GM19468 (cell line): ENCODE measurements around the gene INTS14.

Source experiments
- ATAC-seq: cut with Tn5 transposase; IDR thresholded peaks from one replicate; pipeline ENCODE4 v1.9.1; 2021; ENCODE audit warnings: mild to moderate bottlenecking, moderate library complexity, moderate number of reproducible peaks; ENCODE audit not compliant: unreplicated experiment; ENCODE audit errors: extremely low read depth

The INTS14 gene

DNA sequence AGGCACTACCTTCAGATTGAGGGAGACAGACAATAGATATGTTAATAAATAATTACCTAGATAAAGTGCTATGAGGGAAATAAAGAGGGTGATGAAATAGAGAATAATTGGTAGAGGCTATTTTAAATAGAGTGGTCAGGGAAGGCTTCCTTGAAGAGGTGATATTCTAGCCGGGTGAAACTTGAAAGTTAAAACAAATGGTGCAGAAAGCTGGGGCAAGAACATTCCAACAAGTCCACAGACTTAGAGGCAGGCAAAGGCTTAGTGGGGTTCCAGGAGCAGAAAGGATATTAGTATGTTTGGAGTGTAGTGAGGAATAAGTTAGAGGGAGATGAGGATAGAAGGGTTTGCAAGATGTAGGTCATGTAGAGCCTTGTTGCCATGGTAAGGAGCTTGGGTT, 70.6 kb downstream of the INTS14 start:
- no peak for ATAC-seq

DNA sequence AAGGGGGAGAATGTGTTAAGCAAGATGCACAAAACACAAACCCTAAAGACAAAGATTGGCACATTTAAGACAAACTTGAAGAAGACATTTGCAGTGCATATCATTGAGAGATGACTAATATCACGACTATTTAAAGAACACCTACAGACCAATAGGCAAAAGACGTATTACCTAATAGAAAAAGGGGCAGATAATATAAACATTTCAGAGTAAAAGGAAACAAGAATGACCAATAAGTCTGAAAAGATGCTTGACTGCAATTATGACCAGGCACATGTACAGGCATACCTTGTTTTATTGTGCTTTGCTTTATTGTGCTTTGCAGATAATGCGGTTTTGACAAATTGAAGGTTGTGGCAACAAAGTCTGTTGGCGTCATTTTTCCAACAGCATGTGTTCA, 75.7 kb downstream of the INTS14 start:
- no peak for ATAC-seq

DNA sequence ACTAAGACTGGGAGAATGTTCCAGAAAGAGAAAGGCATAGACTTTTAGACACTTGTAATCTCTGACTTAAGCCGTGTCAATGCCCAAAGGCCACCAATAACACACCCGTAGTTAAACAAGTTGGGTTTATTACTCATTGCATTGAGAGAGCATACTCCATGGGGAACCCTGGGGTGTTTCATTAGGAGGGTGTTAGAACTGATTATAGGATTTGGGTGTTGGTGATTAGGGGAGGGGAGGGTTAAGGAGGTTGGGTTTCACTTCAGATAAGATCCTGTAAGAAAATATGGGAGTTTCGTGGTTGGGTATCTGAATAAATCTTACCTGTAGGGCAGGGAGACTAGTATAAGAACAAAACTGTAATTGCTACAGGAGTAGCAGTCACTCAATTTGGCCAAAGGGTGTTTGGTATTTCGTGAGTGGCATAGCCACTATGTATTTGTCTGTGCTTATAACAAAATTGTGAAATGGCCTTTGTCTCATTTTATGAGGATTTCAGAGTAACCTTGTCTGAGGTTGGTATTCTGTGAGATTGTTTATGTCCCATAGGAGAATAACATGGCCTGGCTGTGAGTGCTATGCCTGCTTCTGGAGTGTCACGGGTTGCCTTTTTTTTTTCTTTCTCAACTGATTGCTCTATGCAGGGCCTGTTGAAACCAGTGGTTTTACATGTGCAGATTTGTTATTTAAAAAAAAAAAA, 77.7 kb downstream of the INTS14 start:
- no peak for ATAC-seq

DNA sequence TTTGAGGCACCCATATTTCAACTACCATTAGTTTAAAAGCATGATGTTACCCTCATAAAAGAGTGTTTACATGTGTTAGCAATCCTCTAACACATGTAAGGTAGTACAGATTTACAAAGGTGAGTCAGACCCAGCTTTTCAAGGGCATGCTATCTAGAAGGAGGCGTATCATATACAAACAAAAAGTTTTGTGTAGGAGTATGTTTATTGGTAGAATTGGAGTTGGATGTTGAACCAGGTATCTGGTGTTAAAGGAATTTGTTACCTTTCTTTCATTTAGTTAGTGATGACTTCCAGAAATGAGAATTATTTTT, 78.2 kb downstream of the INTS14 start:
- no peak for ATAC-seq

DNA sequence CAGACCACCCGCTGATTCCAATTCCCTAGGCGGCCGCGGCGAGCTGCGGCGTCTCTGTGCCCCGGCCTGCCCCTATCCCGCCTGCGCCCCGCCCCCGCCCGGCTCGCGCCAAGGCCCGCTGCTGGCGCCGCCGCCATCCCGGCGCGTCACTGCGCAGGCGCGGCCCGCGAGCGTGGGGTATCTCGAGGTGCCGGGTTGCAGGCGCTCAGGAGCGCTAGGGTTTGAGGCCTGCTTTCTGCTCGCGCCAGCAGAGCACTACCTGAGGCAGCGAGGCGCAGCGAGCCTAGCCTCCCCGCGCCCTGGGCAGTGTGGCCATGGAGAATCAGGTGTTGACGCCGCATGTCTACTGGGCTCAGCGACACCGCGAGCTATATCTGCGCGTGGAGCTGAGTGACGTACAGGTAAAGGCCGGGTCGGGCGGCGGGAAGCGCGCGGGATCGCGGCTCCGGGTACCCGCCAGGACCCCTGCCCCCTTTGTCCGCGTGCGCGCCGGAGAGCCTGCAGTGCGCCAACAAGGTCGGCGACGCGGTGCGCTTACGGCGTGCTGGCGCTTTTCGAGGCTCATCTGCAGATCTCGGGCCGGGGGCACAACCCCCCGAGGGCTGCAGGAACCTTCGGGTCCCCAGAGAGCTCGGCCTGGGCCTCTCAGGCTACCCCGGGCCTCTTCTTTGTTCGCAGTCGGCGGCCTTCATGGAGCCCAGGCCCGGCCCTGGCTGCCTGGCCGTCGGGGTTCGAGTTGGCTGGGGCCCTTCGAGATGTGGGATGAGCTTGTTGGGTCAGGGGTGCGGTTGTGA, 80.4 kb downstream of the INTS14 start, which contains the start of gene HACD3:
HACD3 (plus strand) TSS at position 146 of the 794 bp plus-strand sequence; CDS start at position 315, 169 bp downstream.
- peak; percentile 56 for ATAC-seq

DNA sequence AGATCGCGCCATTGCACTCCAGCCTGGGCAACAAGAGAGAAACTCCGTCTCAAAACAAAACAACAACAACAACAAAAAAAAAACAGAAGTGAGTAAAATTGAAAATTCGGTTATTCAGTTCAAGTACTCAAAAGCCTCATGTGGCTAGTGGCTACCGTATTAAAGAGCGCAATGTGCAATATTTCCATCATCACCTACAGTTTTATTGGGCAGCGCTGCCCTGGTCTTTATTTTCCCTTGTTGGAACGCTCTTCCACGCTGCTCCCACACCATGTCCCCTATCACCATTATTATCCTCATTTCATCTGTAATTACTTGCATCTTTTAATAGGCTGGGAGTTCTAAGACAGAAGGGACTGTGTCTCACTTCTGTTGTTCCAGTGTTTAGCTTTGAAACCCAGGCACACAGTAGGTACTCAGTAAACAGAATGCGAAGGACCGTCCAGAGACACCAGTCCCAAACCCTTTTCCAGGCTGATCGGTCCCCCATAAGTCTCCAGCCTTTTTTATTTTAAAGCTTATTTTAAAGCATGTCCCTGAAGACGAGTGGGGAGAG, 81.1 kb downstream of the INTS14 start:
- no peak for ATAC-seq
